DND-41 (cell line): ENCODE measurements around the gene TTLL12.

Experiments used
- EZH2 ChIP-seq: IDR thresholded peaks from 3 replicates; pipeline ENCODE4 v1.6.1; 2012; ENCODE audit warnings: borderline replicate concordance, low read depth, mild to moderate bottlenecking, moderate library complexity, low read length, inconsistent platforms; ENCODE audit not compliant: severe bottlenecking
- TF ChIP-seq, protein P1 (sequence below): IDR thresholded peaks from 2 replicates; pipeline ENCODE4 v1.5.1; 2012; ENCODE audit warnings: borderline replicate concordance, low read length, moderate library complexity, mild to moderate bottlenecking; ENCODE audit not compliant: poor library complexity, severe bottlenecking; ENCODE audit errors: extremely low read depth

DNA sequence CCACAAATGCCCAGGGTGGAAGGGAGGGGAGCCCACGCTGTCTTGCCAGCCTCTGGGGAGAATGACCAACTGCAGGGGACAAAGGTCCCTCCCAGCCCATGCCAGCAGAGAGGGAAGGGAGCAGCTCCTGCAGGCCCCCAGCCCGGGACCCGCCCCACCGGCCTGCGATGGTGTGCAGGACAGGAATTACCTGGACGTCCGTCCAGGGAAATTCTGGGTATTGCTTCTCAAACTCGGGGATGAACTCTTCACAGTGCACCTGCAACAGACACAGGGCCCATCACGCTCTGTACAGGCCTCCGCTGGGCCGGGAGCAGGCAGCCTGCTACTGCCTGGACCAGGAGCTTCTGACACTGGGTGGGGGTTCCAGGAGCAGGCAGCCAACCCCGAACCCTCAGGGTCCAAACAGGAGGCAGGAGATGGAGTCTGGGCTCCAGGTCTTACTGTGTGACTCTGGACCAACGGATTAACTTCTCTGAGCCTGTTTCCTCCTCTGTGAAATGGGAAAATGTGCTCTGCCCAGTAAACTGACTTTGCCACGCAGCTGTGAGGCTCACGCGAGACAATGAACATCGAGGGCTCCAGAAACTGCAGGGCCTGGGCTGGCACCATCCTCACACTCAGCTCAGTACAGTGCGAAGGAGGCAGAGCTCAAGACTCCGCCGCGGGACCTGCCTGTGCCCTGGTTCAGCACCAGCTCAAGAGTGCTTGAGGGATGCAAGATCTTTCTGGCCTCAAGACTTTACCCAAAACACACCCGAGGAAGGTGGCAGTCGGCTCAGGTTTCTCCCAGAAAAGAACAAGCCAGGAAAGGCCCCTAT lies 17.4 kb downstream of the TTLL12 start:
- TF ChIP-seq, protein P1, sequence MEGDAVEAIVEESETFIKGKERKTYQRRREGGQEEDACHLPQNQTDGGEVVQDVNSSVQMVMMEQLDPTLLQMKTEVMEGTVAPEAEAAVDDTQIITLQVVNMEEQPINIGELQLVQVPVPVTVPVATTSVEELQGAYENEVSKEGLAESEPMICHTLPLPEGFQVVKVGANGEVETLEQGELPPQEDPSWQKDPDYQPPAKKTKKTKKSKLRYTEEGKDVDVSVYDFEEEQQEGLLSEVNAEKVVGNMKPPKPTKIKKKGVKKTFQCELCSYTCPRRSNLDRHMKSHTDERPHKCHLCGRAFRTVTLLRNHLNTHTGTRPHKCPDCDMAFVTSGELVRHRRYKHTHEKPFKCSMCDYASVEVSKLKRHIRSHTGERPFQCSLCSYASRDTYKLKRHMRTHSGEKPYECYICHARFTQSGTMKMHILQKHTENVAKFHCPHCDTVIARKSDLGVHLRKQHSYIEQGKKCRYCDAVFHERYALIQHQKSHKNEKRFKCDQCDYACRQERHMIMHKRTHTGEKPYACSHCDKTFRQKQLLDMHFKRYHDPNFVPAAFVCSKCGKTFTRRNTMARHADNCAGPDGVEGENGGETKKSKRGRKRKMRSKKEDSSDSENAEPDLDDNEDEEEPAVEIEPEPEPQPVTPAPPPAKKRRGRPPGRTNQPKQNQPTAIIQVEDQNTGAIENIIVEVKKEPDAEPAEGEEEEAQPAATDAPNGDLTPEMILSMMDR = no peak
- no peak for TF ChIP-seq EZH2
